RWPE2 (cell line): ENCODE measurements around the gene WASHC2C.
A peak's percentile ranks its signal among the peaks of the same experiment; 100 is the strongest.
"Not testable (repeated sequence)": the region's sequence is repeated elsewhere in the genome, so short reads cannot be mapped to it uniquely, and the experiment has no call there.

Experiments
- ATAC-seq: fragments of 200-7000 bp; cut with Tn5 transposase; 3 replicates; pipeline ENCODE4 v1.9.1; 2021; ENCODE audit warnings: low read depth
- DNase-seq: peaks from one replicate; pipeline ENCODE4 v3.0.0-alpha.2; 2020; ENCODE audit warnings: low spot score
- H3K27ac ChIP-seq: fragments of 450-650 bp; 2 replicates; pipeline ENCODE4 v1.5.1; 2017; ENCODE audit warnings: mild to moderate bottlenecking; ENCODE audit not compliant: poor library complexity, severe bottlenecking
- H3K27me3 ChIP-seq: fragments of 250-450 bp; sonication (Bioruptor Pico); 2 replicates; pipeline ENCODE4 v1.5.1; 2021; ENCODE audit warnings: mild to moderate bottlenecking, moderate library complexity; ENCODE audit not compliant: insufficient read depth, poor library complexity, severe bottlenecking
- H3K36me3 ChIP-seq: fragments of 250-450 bp; sonication (Bioruptor Pico); 2 replicates; pipeline ENCODE4 v1.5.1; 2020; ENCODE audit warnings: low read depth, mild to moderate bottlenecking, moderate library complexity
- H3K4me1 ChIP-seq: fragments of 250-450 bp; sonication (Bioruptor Pico); 2 replicates; pipeline ENCODE4 v1.5.1; 2021; ENCODE audit warnings: mild to moderate bottlenecking, moderate library complexity; ENCODE audit not compliant: insufficient read depth, poor library complexity, severe bottlenecking
- H3K4me3 ChIP-seq: fragments of 250-450 bp; sonication (Bioruptor Pico); 2 replicates; pipeline ENCODE4 v1.5.1; 2021; ENCODE audit warnings: mild to moderate bottlenecking, moderate library complexity; ENCODE audit not compliant: severe bottlenecking
- H3K9me3 ChIP-seq: fragments of 250-450 bp; sonication (Bioruptor Pico); 2 replicates; pipeline ENCODE4 v1.5.1; 2021; ENCODE audit warnings: mild to moderate bottlenecking, moderate library complexity; ENCODE audit not compliant: severe bottlenecking

WASHC2C gene

DNA sequence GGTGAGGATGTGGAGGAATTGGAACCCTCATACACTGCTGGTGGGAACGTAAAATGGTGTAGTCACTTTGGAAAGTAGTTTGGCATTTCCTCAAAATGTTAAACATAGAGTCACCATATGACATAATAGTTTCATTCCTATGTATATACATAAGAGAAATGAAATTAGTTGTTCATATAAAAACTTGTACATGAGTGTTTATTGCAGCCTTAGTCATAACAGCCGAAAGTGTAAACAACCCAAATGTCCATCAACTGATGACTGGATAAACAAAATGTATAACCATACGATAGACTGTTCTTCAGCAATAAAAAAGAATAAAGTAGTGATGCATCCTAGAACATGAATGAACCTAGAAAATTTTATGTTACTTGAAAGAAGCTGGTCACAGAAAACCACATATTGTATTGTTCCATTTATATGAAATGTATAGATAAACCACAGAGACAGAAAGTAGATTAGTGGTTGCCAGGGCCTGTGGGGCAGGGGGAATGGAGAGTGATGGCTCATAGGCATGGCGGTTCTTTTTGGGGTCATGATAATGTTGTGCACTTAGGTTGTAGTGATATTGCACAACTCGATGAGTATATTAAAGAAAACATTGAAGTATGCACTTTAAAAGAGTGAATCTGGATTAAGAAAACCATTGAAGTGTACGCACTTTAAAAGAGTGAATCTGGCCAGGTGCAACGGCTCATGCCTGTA is 44.8 kb downstream of the WASHC2C start:
- not testable (repeated sequence) for DNase-seq, H3K36me3 ChIP-seq, H3K4me1 ChIP-seq, ATAC-seq, H3K27ac ChIP-seq, H3K4me3 ChIP-seq, H3K9me3 ChIP-seq, H3K27me3 ChIP-seq

DNA sequence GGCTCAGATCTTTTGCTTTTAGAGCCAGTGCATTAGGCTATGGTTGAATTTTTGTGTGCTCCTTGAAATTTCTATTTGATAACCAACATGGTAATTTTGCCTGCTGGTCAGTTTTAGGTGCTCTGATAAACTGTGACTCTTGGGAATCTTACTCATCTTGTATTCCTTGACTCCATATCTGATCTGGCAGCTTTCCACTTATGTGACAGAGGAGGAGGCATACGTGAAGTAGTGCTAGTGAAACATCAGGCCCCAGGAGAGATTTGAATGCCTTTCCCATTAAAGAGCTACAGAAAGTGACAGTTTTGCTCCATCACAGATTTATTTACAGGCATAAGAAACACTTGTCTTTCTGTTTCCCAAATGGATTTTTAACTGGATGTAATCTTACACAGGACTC is 59.2 kb downstream of the WASHC2C start:
- not testable (repeated sequence) for H3K27me3 ChIP-seq, H3K9me3 ChIP-seq, H3K36me3 ChIP-seq, H3K4me1 ChIP-seq, DNase-seq, ATAC-seq, H3K27ac ChIP-seq, H3K4me3 ChIP-seq

DNA sequence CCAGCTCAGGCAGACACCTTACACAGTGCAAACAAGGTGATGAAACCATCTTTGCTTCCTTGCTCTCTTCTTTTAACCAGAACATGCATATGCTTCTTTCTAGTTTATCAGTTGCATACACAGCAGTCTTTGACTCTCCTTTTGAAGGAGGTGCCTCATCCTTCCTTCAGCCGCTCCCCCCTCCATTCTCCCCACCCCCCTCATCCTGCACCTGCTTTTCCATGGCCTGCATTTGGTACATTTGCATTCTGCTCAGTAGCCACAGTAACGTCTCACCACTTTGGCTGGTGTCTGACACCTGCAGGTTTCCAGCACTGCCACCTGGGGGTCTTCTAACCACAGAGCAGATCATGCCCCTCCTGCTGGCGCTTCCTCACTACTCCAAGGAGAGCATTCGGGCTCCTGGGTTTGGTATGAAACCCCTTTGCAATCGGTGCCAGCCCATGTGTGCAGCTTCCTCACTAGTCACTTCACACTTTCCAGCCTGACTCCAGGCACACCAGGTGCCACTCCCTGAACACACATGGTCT is 60.2 kb downstream of the WASHC2C start:
- ATAC-seq, H3K27ac ChIP-seq, H3K4me3 ChIP-seq, H3K36me3 ChIP-seq, H3K27me3 ChIP-seq, H3K9me3 ChIP-seq, DNase-seq, H3K4me1 ChIP-seq: not testable (repeated sequence)

DNA sequence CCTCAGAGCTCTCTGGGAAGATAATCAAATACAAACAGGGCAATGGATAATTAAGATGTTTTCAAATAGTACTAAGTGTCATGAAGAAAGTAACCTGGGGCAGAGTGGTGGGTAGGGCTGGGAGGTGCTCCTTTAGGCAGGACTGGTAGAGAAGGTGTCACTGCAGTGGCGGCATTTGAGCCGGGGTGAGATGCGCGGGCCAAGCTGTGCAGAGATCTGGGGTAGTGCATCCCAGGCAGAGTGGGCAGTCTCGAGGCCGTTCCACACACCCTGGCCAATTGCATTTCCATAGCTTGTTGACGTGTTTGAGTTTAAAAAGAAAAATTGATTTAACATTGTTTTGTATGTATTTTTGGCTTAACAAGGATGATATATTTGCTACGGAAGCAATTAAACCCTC is 62.9 kb downstream of the WASHC2C start:
- not testable (repeated sequence) for ATAC-seq, H3K4me1 ChIP-seq, H3K27ac ChIP-seq, H3K4me3 ChIP-seq, H3K36me3 ChIP-seq, DNase-seq, H3K9me3 ChIP-seq, H3K27me3 ChIP-seq

DNA sequence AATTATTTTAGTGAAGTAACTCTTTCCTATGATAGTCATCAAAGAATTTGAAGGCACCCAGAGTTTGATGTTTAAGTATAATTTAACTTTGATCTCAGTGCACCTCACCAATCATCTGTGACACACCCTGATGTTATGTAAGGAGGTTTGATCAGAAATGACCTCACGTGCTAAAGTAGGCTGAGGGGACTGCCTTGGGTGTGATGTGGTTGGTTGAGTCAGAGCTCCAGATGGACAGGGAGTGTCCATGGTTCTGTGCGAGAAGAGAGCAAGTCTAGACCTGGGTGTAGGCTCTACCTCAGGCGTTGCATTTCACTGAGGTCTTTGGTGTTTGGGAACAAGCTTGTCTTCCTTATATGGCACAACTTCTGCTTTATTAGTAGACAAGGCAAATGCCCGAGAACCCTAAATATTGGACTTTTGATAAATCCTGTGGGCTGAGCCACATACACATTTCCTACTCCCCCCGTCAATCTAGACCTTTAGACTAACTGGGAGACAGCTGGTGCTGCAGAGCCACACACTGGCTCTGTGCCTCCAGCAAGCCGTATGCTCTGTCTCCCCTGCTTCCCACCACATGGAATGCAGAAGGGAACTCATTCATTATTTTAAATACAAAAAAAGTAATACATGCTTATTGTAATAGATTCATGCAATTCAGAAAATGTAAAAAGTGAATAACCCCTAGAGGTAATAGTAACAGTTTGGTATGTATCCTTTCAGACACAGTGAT is 63.8 kb downstream of the WASHC2C start:
- not testable (repeated sequence) for DNase-seq, H3K27ac ChIP-seq, H3K4me1 ChIP-seq, H3K27me3 ChIP-seq, H3K9me3 ChIP-seq, H3K4me3 ChIP-seq, H3K36me3 ChIP-seq
- peak; percentile 98 for ATAC-seq

DNA sequence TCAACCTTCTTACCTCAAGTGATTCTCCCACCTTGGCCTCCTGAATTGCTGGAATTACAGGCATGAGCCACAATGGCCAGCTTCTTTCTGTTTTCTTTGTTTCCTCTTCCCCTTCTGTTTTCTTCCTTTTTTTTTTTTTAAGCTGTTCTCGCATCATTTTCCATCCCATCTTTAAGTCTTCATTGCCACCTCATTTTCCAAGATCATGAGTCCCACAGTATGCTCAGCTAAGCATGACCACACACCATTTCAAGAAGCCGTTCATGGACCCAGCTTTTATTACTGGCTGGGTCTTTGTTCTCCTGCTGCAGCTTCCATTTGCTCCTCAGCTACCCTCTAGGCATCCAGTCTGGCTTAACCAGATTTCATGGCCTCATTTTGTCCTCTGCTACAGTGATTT is 67.7 kb downstream of the WASHC2C start:
- not testable (repeated sequence) for ATAC-seq, H3K27ac ChIP-seq, DNase-seq

DNA sequence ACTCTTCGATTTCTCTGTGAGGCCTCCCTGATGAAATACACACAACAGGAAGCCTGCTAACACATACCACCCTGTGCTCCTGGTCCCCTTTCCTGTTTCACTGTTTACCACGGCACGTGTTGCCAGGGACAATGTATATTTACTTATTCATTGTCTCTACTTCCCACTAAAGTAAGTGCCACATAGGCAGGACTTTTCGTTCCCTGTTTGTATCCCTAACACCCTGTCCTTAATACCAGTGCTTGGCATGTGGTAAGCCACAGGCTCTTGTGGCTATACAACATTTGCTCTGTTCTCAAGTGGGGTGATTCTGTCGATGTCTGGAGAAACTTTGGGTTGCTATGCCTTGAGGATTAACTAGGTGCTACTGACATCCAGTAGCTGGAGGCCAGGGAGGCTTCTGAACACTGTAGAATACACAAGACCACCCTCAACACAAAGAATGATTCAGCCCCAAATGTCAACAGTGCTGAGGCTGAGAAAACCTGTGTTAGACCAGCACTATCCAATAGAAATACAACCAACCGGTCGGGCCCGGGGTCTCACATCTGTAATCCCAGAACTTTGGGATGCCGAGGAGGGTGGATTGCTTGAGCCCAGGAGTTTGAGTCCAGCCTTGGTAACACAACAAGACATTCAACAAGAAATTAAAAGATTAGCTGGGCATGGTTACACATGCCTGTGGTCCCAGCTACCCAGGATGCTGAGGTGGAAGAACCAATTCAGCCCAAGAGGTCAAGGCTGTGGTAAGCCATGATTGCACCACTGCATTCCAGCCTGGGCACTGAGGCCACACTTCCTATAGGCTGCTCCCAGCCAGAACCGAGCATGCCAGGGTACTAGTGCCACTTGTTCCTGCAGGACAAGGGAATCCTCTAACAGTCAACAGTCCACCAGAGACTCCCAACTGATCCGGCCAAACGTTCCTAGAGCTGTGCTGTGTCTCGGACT is 76.3 kb downstream of the WASHC2C start:
- DNase-seq, H3K4me1 ChIP-seq, H3K9me3 ChIP-seq, H3K36me3 ChIP-seq, H3K4me3 ChIP-seq, H3K27ac ChIP-seq, H3K27me3 ChIP-seq: not testable (repeated sequence)
- peak; percentile 62 for ATAC-seq

More for the DNA sequence above, 67.7 kb downstream of the WASHC2C start:
- not testable (repeated sequence) for H3K27me3 ChIP-seq, H3K9me3 ChIP-seq, H3K4me1 ChIP-seq, H3K4me3 ChIP-seq, H3K36me3 ChIP-seq

DNA sequence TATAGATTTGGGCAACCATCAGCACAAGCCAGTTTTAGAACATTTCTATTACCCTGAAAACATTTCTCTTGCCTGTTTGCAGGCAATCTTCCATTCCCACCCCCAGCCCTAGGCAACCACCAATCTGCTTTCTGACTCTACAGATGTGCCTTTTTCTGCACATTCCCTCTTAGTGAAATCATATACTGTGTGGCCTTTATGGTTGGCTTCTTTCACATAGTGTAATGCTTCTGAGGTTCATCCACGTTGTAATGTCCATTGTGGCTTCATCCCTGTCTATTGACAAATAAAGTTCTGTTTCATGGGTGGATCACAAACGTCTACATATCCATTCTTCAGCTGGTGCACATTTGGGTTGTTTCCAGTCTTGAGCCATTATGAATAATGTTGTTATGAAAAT is 77.9 kb downstream of the WASHC2C start:
- not testable (repeated sequence) for H3K4me3 ChIP-seq, ATAC-seq, H3K36me3 ChIP-seq, H3K27me3 ChIP-seq, H3K4me1 ChIP-seq, H3K27ac ChIP-seq, H3K9me3 ChIP-seq, DNase-seq
